Activated CD8-positive, alpha-beta T cell treated with anti-CD3 and anti-CD28 coated beads for 36 hours (primary cell): ENCODE results near the gene RASGRP2. TPM values are rescaled to one million over a fixed set of nuclear protein-coding genes. Genes with fewer than 3 reads are reported as not detected.
A peak's percentile ranks its signal among the peaks of the same experiment; 100 is the strongest.

Experiments used
- ATAC-seq: fragments of 200-7000 bp; cut with Tn5 transposase; one replicate; pipeline ENCODE4 v1.10.0; 2021; ENCODE audit warnings: mild to moderate bottlenecking, moderate library complexity
- CTCF ChIA-PET: fragments of 350-600 bp; sonication (Branson Sonifier 250); formaldehyde crosslinking; loops from one replicate; lab custom pipeline; 2021; ENCODE audit warnings: antibody characterized with exemption; lab: Charles Lee
- POLR2A ChIA-PET: fragments of 350-600 bp; sonication (Branson Sonifier 250); formaldehyde crosslinking; loops from one replicate; lab custom pipeline; 2021; ENCODE audit warnings: antibody characterized with exemption; lab: Charles Lee
- DNase-seq: peaks from one replicate; pipeline ENCODE4 v3.0.0-alpha.2; 2020
- H3K27ac Mint-ChIP-seq: one replicate; pipeline ENCODE4 v1.8.0; 2021; ENCODE audit warnings: mild to moderate bottlenecking, mixed read lengths
- H3K27me3 Mint-ChIP-seq: one replicate; pipeline ENCODE4 v1.8.0; 2021; ENCODE audit warnings: mixed read lengths
- H3K36me3 Mint-ChIP-seq: one replicate; pipeline ENCODE4 v1.8.0; 2021; ENCODE audit warnings: low read depth, mixed read lengths
- H3K4me1 Mint-ChIP-seq: one replicate; pipeline ENCODE4 v1.8.0; 2021; ENCODE audit warnings: low read depth, mixed read lengths
- H3K4me3 Mint-ChIP-seq: one replicate; pipeline ENCODE4 v1.8.0; 2021; ENCODE audit warnings: mild to moderate bottlenecking, moderate library complexity, mixed read lengths
- H3K9me3 Mint-ChIP-seq: one replicate; pipeline ENCODE4 v1.8.0; 2021; ENCODE audit warnings: mixed read lengths
- CTCF ChIP-seq: fragments of 200-600 bp; IDR thresholded peaks from one replicate; pipeline ENCODE4 v1.8.0; 2022; ENCODE audit warnings: antibody characterized with exemption, mild to moderate bottlenecking
- intact Hi-C: fragments of 100-400 bp; cut with micrococcal nuclease; formaldehyde crosslinking; loops from one replicate; pipeline ENCODE4 v1.10.0; 2022
- total RNA-seq, 2 experiments: library from RNA; stranded (reverse); gene quantifications; one replicate each; pipeline ENCODE4 v1.2.3, GENCODE V29; 2021

The RASGRP2 gene
- total RNA-seq, 2 experiments from 2014 or later, result 7.8 to 8.2 TPM

- H3K36me3 Mint-ChIP-seq, result no peaks in the 10 kb centered on the region
- H3K27ac Mint-ChIP-seq, result no peak overlapping the region
- DNase-seq, result peak; percentile 73
- CTCF ChIA-PET, result interaction anchor here (0.6 to 6.8 kb wide), 21 partner anchors 9 to 448 kb away, joined by 3 to 54 read pairs (median 5); partner anchors contain the start of genes PYGM and SF1
- no peaks in the 10 kb centered on the region for H3K27me3 Mint-ChIP-seq
- no peaks in the 10 kb centered on the region for H3K9me3 Mint-ChIP-seq
- peak; percentile 91 for TF ChIP-seq CTCF
- peak; percentile 38 for ATAC-seq
- H3K4me3 Mint-ChIP-seq, result peak overlapping the region; percentile 31
- intact Hi-C loops, result loop anchor here (10.0 kb wide), 1 partner anchor 58 kb away; no protein-coding TSS in a partner anchor
- H3K4me1 Mint-ChIP-seq, result peaks cover 20% of the 10 kb centered on the region
- POLR2A ChIA-PET, result interaction anchor here (1.3 to 16.1 kb wide), 3 partner anchors 24 to 121 kb away, joined by 3 to 331 read pairs (median 3); partner anchors contain the start of genes PYGM and SF1
Measured at GRCh38 chr11:64742889-64743590, 902 bp downstream of the RASGRP2 start.

GRCh38 chr11:64742087-64742888 lies 1.7 kb downstream of the RASGRP2 start:
- no peaks in the 10 kb centered on the region for H3K27me3 Mint-ChIP-seq
- ATAC-seq (peak; percentile 4), DNase-seq (peak; percentile 60)
- H3K9me3 Mint-ChIP-seq, result no peaks in the 10 kb centered on the region
- intact Hi-C loops, result loop anchor here (10.0 kb wide), 1 partner anchor 57 kb away; no protein-coding TSS in a partner anchor
- CTCF ChIA-PET, result interaction anchor here (0.5 to 6.8 kb wide), 20 partner anchors 8 to 447 kb away, joined by 3 to 54 read pairs (median 4); partner anchors contain the start of genes PYGM and SNX15
- H3K27ac Mint-ChIP-seq, result no peak overlapping the region
- peak overlapping the region; percentile 62 for H3K4me3 Mint-ChIP-seq
- POLR2A ChIA-PET, result interaction anchor here (0.8 to 16.1 kb wide), 4 partner anchors 25 to 425 kb away, joined by 3 to 331 read pairs (median 3); partner anchors contain the start of genes PRDX5, PYGM, SF1 and TRMT112
- no peak for TF ChIP-seq CTCF
- H3K4me1 Mint-ChIP-seq, result peaks cover 20% of the 10 kb centered on the region
- no peaks in the 10 kb centered on the region for H3K36me3 Mint-ChIP-seq

- POLR2A ChIA-PET, result interaction anchor here (0.8 to 16.1 kb wide), 2 partner anchors 26 to 424 kb away, joined by 3 to 331 read pairs; partner anchors contain the start of genes PRDX5, PYGM, SF1 and TRMT112
- H3K4me1 Mint-ChIP-seq, result peaks cover 24% of the 10 kb centered on the region
- DNase-seq (no peak), ATAC-seq (no peak)
- no peaks in the 10 kb centered on the region for H3K9me3 Mint-ChIP-seq
- intact Hi-C loops, result loop anchor here (10.0 kb wide), 1 partner anchor 57 kb away; no protein-coding TSS in a partner anchor
- no peaks in the 10 kb centered on the region for H3K27me3 Mint-ChIP-seq
- TF ChIP-seq CTCF, result no peak
- no peak overlapping the region for H3K27ac Mint-ChIP-seq
- no peaks in the 10 kb centered on the region for H3K36me3 Mint-ChIP-seq
- peak overlapping the region; percentile 62 for H3K4me3 Mint-ChIP-seq
- CTCF ChIA-PET, result interaction anchor here (0.8 to 6.8 kb wide), 15 partner anchors 8 to 292 kb away, joined by 3 to 54 read pairs (median 5); no protein-coding TSS in a partner anchor
Measured at GRCh38 chr11:64741375-64742086, 2.4 kb downstream of the RASGRP2 start.

- no peaks in the 10 kb centered on the region for H3K27me3 Mint-ChIP-seq
- no peak for TF ChIP-seq CTCF
Measured at GRCh38 chr11:64739871-64740270, 4.1 kb downstream of the RASGRP2 start.

More at GRCh38 chr11:64739871-64740270, 4.1 kb downstream of the RASGRP2 start:
- ChIA-PET POLR2A (no interaction called here), CTCF (interaction anchor here (0.7 to 1.0 kb wide), 3 partner anchors 24 to 290 kb away, joined by 3 read pairs; no protein-coding TSS in a partner anchor)
- no peaks in the 10 kb centered on the region for H3K9me3 Mint-ChIP-seq
- intact Hi-C loops, result loop anchor here (10.0 kb wide), 1 partner anchor 55 kb away; no protein-coding TSS in a partner anchor
- DNase-seq, result no peak
- ATAC-seq, result no peak
- no peak overlapping the region for H3K4me3 Mint-ChIP-seq
- peaks cover 26% of the 10 kb centered on the region for H3K4me1 Mint-ChIP-seq
- no peaks in the 10 kb centered on the region for H3K36me3 Mint-ChIP-seq
- H3K27ac Mint-ChIP-seq, result no peak overlapping the region
